HepG2 (cell line): ENCODE results near the gene DPF1. TPM values are rescaled to one million over a fixed set of nuclear protein-coding genes. Genes with fewer than 3 reads are reported as not detected.
A peak's percentile ranks its signal among the peaks of the same experiment; 100 is the strongest.

Experiments used
- ARNT ChIP-seq: fragments of 450-650 bp; IDR thresholded peaks from 2 replicates; pipeline ENCODE4 v1.6.1; 2017
- ARNT2 ChIP-seq: sonication (generic); formaldehyde crosslinking; IDR thresholded peaks from 2 replicates; pipeline ENCODE4 v1.8.0; 2022; ENCODE audit warnings: mild to moderate bottlenecking, low read depth, missing genetic modification reagents, moderate library complexity
- ARNTL ChIP-seq: sonication (generic); formaldehyde crosslinking; IDR thresholded peaks from 2 replicates; pipeline ENCODE4 v1.4.0; 2020; ENCODE audit warnings: mild to moderate bottlenecking, missing genetic modification reagents
- CAMTA2 ChIP-seq: sonication (generic); formaldehyde crosslinking; IDR thresholded peaks from 2 replicates; pipeline ENCODE4 v1.4.0; 2020; ENCODE audit warnings: mild to moderate bottlenecking, missing genetic modification reagents, borderline replicate concordance
- ELF1 ChIP-seq: sonication (generic); formaldehyde crosslinking; IDR thresholded peaks from 2 replicates; pipeline ENCODE4 v1.4.0; 2020; ENCODE audit warnings: missing genetic modification reagents
- ELF3 ChIP-seq: IDR thresholded peaks from 2 replicates; pipeline ENCODE4 v1.6.1; 2016; ENCODE audit warnings: missing genetic modification reagents, missing compliant biosample characterization
- KAT8 ChIP-seq: IDR thresholded peaks from 2 replicates; pipeline ENCODE4 v1.6.1; 2016; ENCODE audit warnings: missing genetic modification reagents, missing compliant biosample characterization
- KLF16 ChIP-seq, 2 experiments: sonication (generic) in 1 of 2; formaldehyde crosslinking in 1 of 2; IDR thresholded peaks; 2 replicates each; pipeline versions ENCODE4 v1.6.1 to v1.8.0; 2016 to 2023; ENCODE audit warnings: missing genetic modification reagents in 2 of 2, missing compliant biosample characterization in 1 of 2
- NR2F2 ChIP-seq: IDR thresholded peaks from 2 replicates; pipeline ENCODE4 v1.6.1; 2012; ENCODE audit warnings: low read depth, inconsistent platforms, borderline replicate concordance
- PRMT3 ChIP-seq: sonication (generic); formaldehyde crosslinking; IDR thresholded peaks from 2 replicates; pipeline ENCODE4 v1.8.1; 2022; ENCODE audit warnings: low read depth, mild to moderate bottlenecking, moderate library complexity, missing genetic modification reagents, borderline replicate concordance
- REST ChIP-seq, 2 experiments: IDR thresholded peaks; 2 replicates each; pipeline ENCODE4 v1.6.1; 2011 to 2012; ENCODE audit warnings: low read length in 2 of 2, borderline replicate concordance in 1 of 2, low read depth in 1 of 2, mild to moderate bottlenecking in 1 of 2, moderate library complexity in 1 of 2
- TSC22D2 ChIP-seq: sonication (generic); formaldehyde crosslinking; IDR thresholded peaks from 2 replicates; pipeline ENCODE4 v1.5.1; 2020; ENCODE audit warnings: missing genetic modification reagents, mild to moderate bottlenecking, borderline replicate concordance
- ZBTB37 ChIP-seq: sonication (generic); formaldehyde crosslinking; IDR thresholded peaks from 2 replicates; pipeline ENCODE4 v1.4.0; 2020; ENCODE audit warnings: mild to moderate bottlenecking, missing genetic modification reagents
- ZNF263 ChIP-seq: sonication (generic); formaldehyde crosslinking; IDR thresholded peaks from 2 replicates; pipeline ENCODE4 v1.4.0; 2020; ENCODE audit warnings: missing genetic modification reagents
- ZNF501 ChIP-seq: sonication (generic); formaldehyde crosslinking; IDR thresholded peaks from 2 replicates; pipeline ENCODE4 v1.5.1; 2020; ENCODE audit warnings: mild to moderate bottlenecking, moderate library complexity, missing genetic modification reagents
- ZNF563 ChIP-seq: sonication (generic); formaldehyde crosslinking; IDR thresholded peaks from 2 replicates; pipeline ENCODE4 v1.8.0; 2022; ENCODE audit warnings: mild to moderate bottlenecking, moderate library complexity, missing genetic modification reagents
- ZNF574 ChIP-seq: sonication (generic); formaldehyde crosslinking; IDR thresholded peaks from 2 replicates; pipeline ENCODE4 v1.4.0; 2020; ENCODE audit warnings: missing genetic modification reagents
- ZNF644 ChIP-seq: IDR thresholded peaks from 2 replicates; pipeline ENCODE4 v1.6.1; 2016; ENCODE audit warnings: low read depth
- ZNF710 ChIP-seq: sonication (generic); formaldehyde crosslinking; IDR thresholded peaks from 2 replicates; pipeline ENCODE4 v1.5.0; 2020; ENCODE audit warnings: mild to moderate bottlenecking, missing genetic modification reagents, borderline replicate concordance
- polyA plus RNA-seq, 8 experiments: library from polyadenylated mRNA; depleted of rRNA in 3 of 8; stranded (reverse) in 7 of 8; unstranded in 1 of 8; fragments of >200 nt; fragmentation: Illumina TruSeq in 4 of 8; extraction: Trizol in 4 of 8; gene quantifications; 2 replicates each; pipeline versions ENCODE4 v1.2.1 to v1.2.3, GENCODE V29; 2011 to 2016; ENCODE audit warnings: low read depth in 4 of 8, missing spikeins in 1 of 8, mixed read lengths in 1 of 8; ENCODE audit not compliant: insufficient read depth in 1 of 8
- total RNA-seq, 5 experiments: library from RNA; depleted of rRNA; stranded (reverse); fragments of >200 nt; fragmentation: Illumina TruSeq; extraction: Trizol; gene quantifications; 2 replicates each; pipeline ENCODE4 v1.2.3, GENCODE V29; 2016; ENCODE audit warnings: low read depth in 1 of 5

Gene DPF1
- total and polyA plus RNA-seq, 2 of the 13 experiments (the other 11 are each of a cell fraction or from before 2014, with no cell fraction given), result 1.0 to 3.2 TPM

- TF ChIP-seq KAT8 (CRISPR knock-in tag), result 0 out of 2 replicates have a peak, but pooled peaks have one; percentile 47
- TF ChIP-seq ZNF263 (CRISPR knock-in tag), result 0 out of 2 replicates have a peak, but pooled peaks have one; percentile 17
- TF ChIP-seq CAMTA2, result no peak
- TF ChIP-seq NR2F2, result peak; percentile 33; the same call in 1 of the 2 replicates
- TF ChIP-seq REST (IDR thresholded peaks at IDR 0.05; ENCODE audit: borderline replicate concordance in 1 of 2, low read depth in 1 of 2, low read length in 2 of 2), result no peak
- TF ChIP-seq ZNF644 (CRISPR knock-in tag), result 0 out of 2 replicates have a peak, but pooled peaks have one; percentile 10
- TF ChIP-seq ZNF710, result 0 out of 2 replicates have a peak, but pooled peaks have one; percentile 39
- TF ChIP-seq KLF16 (CRISPR knock-in tag; IDR thresholded peaks at IDR 0.05), result 0 out of 4 replicates have a peak, but pooled peaks of 1 of the 2 experiments have one; percentile 19
- peak; percentile 77 for TF ChIP-seq ELF3 (CRISPR knock-in tag)
- TF ChIP-seq ARNTL (CRISPR knock-in tag), result 0 out of 2 replicates have a peak, but pooled peaks have one; percentile 43
- 0 out of 2 replicates have a peak, but pooled peaks have one; percentile 25 for TF ChIP-seq ARNT2 (CRISPR knock-in tag)
- TF ChIP-seq ELF1, result peak; percentile 37; the same call in 1 of the 2 replicates
- 0 out of 2 replicates have a peak, but pooled peaks have one; percentile 25 for TF ChIP-seq ZNF574 (CRISPR knock-in tag)
- TF ChIP-seq TSC22D2 (CRISPR knock-in tag), result peak; percentile 32; the same call in 1 of the 2 replicates
- no peak for TF ChIP-seq PRMT3 (CRISPR knock-in tag)
- TF ChIP-seq ZBTB37 (CRISPR knock-in tag), result no peak
- TF ChIP-seq ZNF501, result 0 out of 2 replicates have a peak, but pooled peaks have one; percentile 14
- TF ChIP-seq ARNT, result no peak
- no peak for TF ChIP-seq ZNF563
Observed at GRCh38 chr19:38266981-38267597, 43.1 kb upstream of the DPF1 start (continued).
